Type B pancreatic cell (in vitro differentiated cells): ENCODE results near the gene ADORA2B. TPM values are rescaled to one million over a fixed set of nuclear protein-coding genes. Genes with fewer than 3 reads are reported as not detected.

ENCODE experiments used
- DNase-seq: peaks from one replicate; pipeline ENCODE4 v3.0.0; 2021; ENCODE audit warnings: mixed read lengths; ENCODE audit not compliant: unreplicated experiment; ENCODE audit errors: extremely low spot score
- H3K27ac Mint-ChIP-seq: 2 replicates; pipeline ENCODE4 v1.8.0; 2021; ENCODE audit warnings: mild to moderate bottlenecking, mixed read lengths
- H3K27me3 Mint-ChIP-seq: 2 replicates; pipeline ENCODE4 v1.8.0; 2021; ENCODE audit warnings: mixed read lengths
- H3K36me3 Mint-ChIP-seq: 2 replicates; pipeline ENCODE4 v1.8.0; 2021; ENCODE audit warnings: mixed read lengths
- H3K4me1 Mint-ChIP-seq: one replicate; pipeline ENCODE4 v1.8.0; 2021; ENCODE audit warnings: mixed read lengths; ENCODE audit not compliant: unreplicated experiment
- H3K4me3 Mint-ChIP-seq: 2 replicates; pipeline ENCODE4 v1.8.0; 2021; ENCODE audit warnings: mild to moderate bottlenecking, mixed read lengths
- H3K9me3 Mint-ChIP-seq: 2 replicates; pipeline ENCODE4 v1.8.0; 2021; ENCODE audit warnings: mixed read lengths
- total RNA-seq: library from RNA; stranded (reverse); gene quantifications from 2 replicates; pipeline ENCODE4 v1.2.1, GENCODE V29; 2021; ENCODE audit warnings: low replicate concordance
- TF ChIP-seq, protein P1 (sequence below): fragments of 200-600 bp; sonication (generic); conservative IDR thresholded peaks from 2 replicates; pipeline ENCODE4 v1.5.0; 2021; ENCODE audit warnings: antibody characterized with exemption, mild to moderate bottlenecking

The ADORA2B gene
- total RNA-seq, 1 donor from 2014 or later: 4.0 TPM

DNA sequence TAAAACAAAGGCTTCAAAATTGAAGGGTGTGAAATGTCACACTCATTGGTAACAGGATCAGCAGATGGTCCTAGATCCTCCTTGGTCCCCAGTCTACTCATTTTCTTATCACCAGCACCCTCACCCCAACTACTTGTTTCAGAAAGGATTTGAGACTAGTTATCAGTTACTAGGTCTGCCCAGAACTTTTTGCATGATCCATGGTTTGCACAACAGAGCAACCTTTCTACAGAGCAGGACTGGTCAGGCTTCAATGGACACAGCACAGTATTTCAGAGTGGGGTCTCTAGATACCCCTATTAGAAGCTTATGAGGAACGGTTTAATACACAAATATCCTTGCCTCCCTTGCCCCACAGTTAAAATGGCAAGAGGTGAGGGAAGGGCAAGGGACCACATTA lies 80.3 kb downstream of the ADORA2B start:
- H3K27ac Mint-ChIP-seq: no peak overlapping the region
- H3K36me3 Mint-ChIP-seq: peaks cover 48% of the 10 kb centered on the region
- no peaks in the 10 kb centered on the region for H3K27me3 Mint-ChIP-seq
- H3K4me3 Mint-ChIP-seq: no peak overlapping the region
- peaks cover 4% of the 10 kb centered on the region for H3K4me1 Mint-ChIP-seq
- TF ChIP-seq, protein P1, sequence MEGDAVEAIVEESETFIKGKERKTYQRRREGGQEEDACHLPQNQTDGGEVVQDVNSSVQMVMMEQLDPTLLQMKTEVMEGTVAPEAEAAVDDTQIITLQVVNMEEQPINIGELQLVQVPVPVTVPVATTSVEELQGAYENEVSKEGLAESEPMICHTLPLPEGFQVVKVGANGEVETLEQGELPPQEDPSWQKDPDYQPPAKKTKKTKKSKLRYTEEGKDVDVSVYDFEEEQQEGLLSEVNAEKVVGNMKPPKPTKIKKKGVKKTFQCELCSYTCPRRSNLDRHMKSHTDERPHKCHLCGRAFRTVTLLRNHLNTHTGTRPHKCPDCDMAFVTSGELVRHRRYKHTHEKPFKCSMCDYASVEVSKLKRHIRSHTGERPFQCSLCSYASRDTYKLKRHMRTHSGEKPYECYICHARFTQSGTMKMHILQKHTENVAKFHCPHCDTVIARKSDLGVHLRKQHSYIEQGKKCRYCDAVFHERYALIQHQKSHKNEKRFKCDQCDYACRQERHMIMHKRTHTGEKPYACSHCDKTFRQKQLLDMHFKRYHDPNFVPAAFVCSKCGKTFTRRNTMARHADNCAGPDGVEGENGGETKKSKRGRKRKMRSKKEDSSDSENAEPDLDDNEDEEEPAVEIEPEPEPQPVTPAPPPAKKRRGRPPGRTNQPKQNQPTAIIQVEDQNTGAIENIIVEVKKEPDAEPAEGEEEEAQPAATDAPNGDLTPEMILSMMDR: no peak
- H3K9me3 Mint-ChIP-seq: no peaks in the 10 kb centered on the region
- no peak for DNase-seq

Other genes with a start within 250 kb of the ADORA2B start
- 46.1 and 86.1 TPM in 2 replicates for gene ZNF286A, start 245.4 kb upstream of the ADORA2B start, total RNA-seq
- gene TBC1D26, start 212.8 kb upstream of the ADORA2B start, total RNA-seq: 0.45 and 0.46 TPM in 2 replicates
- gene ZSWIM7, start 54.6 kb downstream of the ADORA2B start, total RNA-seq: 20.7 and 26.4 TPM in 2 replicates
- gene TTC19, start 54.7 kb downstream of the ADORA2B start, total RNA-seq: 43.3 and 46.3 TPM in 2 replicates